Measurements from ENCODE around the gene DSCAM.
"Not testable (repeated sequence)": the region's sequence is repeated elsewhere in the genome, so short reads cannot be mapped to it uniquely, and the experiment has no call there.

GRCh38 chr21:40258456-40258855 is 588.5 kb downstream of the DSCAM start:
- TF ChIP-seq CTCF, POLR2A, EP300 (IDR thresholded peaks at IDR 0.05): not testable (repeated sequence)
